OCI-LY7 (cell line): Measurements from ENCODE around the gene CPLX4.

Experiments used
- EZH2phosphoT487 ChIP-seq: fragments of 200-600 bp; sonication (generic); IDR thresholded peaks from 2 replicates; pipeline ENCODE4 v1.6.1; 2018; ENCODE audit warnings: low read depth, borderline replicate concordance, mild to moderate bottlenecking, mixed run types, antibody characterized with exemption, low read length, moderate library complexity, mixed read lengths
- TF ChIP-seq, protein P1 (sequence below): fragments of 200-600 bp; sonication (generic); conservative IDR thresholded peaks from 2 replicates; pipeline ENCODE4 v1.5.1; 2014; ENCODE audit warnings: mild to moderate bottlenecking, antibody characterized with exemption, low read length, moderate library complexity, mixed read lengths

DNA sequence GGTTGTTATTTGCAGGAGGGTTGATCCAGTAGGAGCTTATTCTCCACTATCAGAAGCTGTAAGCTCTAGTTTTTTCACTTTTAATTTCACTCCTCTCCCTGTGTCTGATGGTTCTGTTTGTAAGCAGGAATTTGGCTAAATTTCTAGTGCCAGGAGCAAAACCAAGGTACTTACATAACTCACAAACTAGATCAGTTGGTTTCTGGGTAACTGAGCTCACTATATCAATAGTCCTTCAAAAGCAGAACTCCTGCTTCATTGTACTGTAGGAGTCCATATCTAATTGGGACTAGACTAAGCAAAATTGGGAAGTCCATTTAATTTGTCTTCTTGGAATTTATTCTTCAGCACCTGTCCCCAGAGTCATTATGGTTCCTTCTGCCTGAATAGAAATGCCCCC is 25.1 kb downstream of the CPLX4 start:
- TF ChIP-seq, protein P1, sequence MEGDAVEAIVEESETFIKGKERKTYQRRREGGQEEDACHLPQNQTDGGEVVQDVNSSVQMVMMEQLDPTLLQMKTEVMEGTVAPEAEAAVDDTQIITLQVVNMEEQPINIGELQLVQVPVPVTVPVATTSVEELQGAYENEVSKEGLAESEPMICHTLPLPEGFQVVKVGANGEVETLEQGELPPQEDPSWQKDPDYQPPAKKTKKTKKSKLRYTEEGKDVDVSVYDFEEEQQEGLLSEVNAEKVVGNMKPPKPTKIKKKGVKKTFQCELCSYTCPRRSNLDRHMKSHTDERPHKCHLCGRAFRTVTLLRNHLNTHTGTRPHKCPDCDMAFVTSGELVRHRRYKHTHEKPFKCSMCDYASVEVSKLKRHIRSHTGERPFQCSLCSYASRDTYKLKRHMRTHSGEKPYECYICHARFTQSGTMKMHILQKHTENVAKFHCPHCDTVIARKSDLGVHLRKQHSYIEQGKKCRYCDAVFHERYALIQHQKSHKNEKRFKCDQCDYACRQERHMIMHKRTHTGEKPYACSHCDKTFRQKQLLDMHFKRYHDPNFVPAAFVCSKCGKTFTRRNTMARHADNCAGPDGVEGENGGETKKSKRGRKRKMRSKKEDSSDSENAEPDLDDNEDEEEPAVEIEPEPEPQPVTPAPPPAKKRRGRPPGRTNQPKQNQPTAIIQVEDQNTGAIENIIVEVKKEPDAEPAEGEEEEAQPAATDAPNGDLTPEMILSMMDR = no peak
- no peak for TF ChIP-seq EZH2phosphoT487
